T-helper 1 cell treated with Interleukin-12 subunit alpha and Interleukin-12 subunit beta and Interleukin-4 antibody, amounts not matched to agents 30 μg/mL and 1 μg/mL, for 36 hours (primary cell): ENCODE data around the gene PFDN2.
"Not testable (repeated sequence)": the region's sequence is repeated elsewhere in the genome, so short reads cannot be mapped to it uniquely, and the experiment has no call there.

Source experiments
- H3K27ac Mint-ChIP-seq: one replicate; pipeline ENCODE4 v1.8.0; 2021; ENCODE audit warnings: mild to moderate bottlenecking, mixed read lengths
- H3K27me3 Mint-ChIP-seq: one replicate; pipeline ENCODE4 v1.8.0; 2021; ENCODE audit warnings: low read depth, mixed read lengths
- H3K36me3 Mint-ChIP-seq: one replicate; pipeline ENCODE4 v1.8.0; 2021; ENCODE audit warnings: low read depth, mixed read lengths
- H3K4me1 Mint-ChIP-seq: one replicate; pipeline ENCODE4 v1.8.0; 2021; ENCODE audit warnings: low read depth, mixed read lengths
- H3K4me3 Mint-ChIP-seq: one replicate; pipeline ENCODE4 v1.8.0; 2021; ENCODE audit warnings: mild to moderate bottlenecking, moderate library complexity, mixed read lengths
- H3K9me3 Mint-ChIP-seq: one replicate; pipeline ENCODE4 v1.8.0; 2021; ENCODE audit warnings: mixed read lengths

The PFDN2 gene

GRCh38 chr1:161071886-161072371 is 45.9 kb downstream of the PFDN2 start:
- H3K4me1 Mint-ChIP-seq: peaks cover 44% of the 10 kb centered on the region
- peak overlapping the region; percentile 15 for H3K27ac Mint-ChIP-seq
- no peaks in the 10 kb centered on the region for H3K27me3 Mint-ChIP-seq
- no peak overlapping the region for H3K4me3 Mint-ChIP-seq
- no peaks in the 10 kb centered on the region for H3K9me3 Mint-ChIP-seq
- peaks cover 20% of the 10 kb centered on the region for H3K36me3 Mint-ChIP-seq

GRCh38 chr1:161070761-161071160 is 47.1 kb downstream of the PFDN2 start:
- Mint-ChIP-seq H3K4me1 (peaks cover 47% of the 10 kb centered on the region), H3K36me3 (peaks cover 25% of the 10 kb centered on the region), H3K4me3 (peak overlapping the region; percentile 31), H3K9me3 (no peaks in the 10 kb centered on the region), H3K27ac (peak overlapping the region; percentile 100), H3K27me3 (no peaks in the 10 kb centered on the region)

GRCh38 chr1:161069731-161070270 is 48.0 kb downstream of the PFDN2 start, which contains the start of gene ARHGAP30:
TSS of gene ARHGAP30 (minus strand) at chr1:161069891. CDS start at chr1:161069624, 267 bp downstream.
- H3K4me3 Mint-ChIP-seq: peak within 1 kb of the TSS; percentile 100
- no peaks in the 10 kb centered on the region for H3K9me3 Mint-ChIP-seq
- no peaks in the 10 kb centered on the region for H3K27me3 Mint-ChIP-seq
- peak within 1 kb of the TSS; percentile 100 for H3K27ac Mint-ChIP-seq
- peaks cover 25% of the 10 kb centered on the region for H3K36me3 Mint-ChIP-seq
- peaks cover 47% of the 10 kb centered on the region for H3K4me1 Mint-ChIP-seq

GRCh38 chr1:161069241-161069640 is 48.6 kb downstream of the PFDN2 start:
- no peaks in the 10 kb centered on the region for H3K9me3 Mint-ChIP-seq
- peak overlapping the region; percentile 100 for H3K4me3 Mint-ChIP-seq
- peaks cover 52% of the 10 kb centered on the region for H3K4me1 Mint-ChIP-seq
- no peaks in the 10 kb centered on the region for H3K27me3 Mint-ChIP-seq
- H3K27ac Mint-ChIP-seq: peak overlapping the region; percentile 100
- H3K36me3 Mint-ChIP-seq: peaks cover 30% of the 10 kb centered on the region

- Mint-ChIP-seq H3K4me3 (peak overlapping the region; percentile 100), H3K27me3 (no peaks in the 10 kb centered on the region), H3K27ac (peak overlapping the region; percentile 100), H3K4me1 (peaks cover 55% of the 10 kb centered on the region), H3K9me3 (no peaks in the 10 kb centered on the region), H3K36me3 (peaks cover 36% of the 10 kb centered on the region)
These were observed 49.3 kb downstream of the PFDN2 start for GRCh38 chr1:161068306-161069234.

GRCh38 chr1:161066694-161067093 is 51.1 kb downstream of the PFDN2 start:
- H3K9me3 Mint-ChIP-seq: no peaks in the 10 kb centered on the region
- no peaks in the 10 kb centered on the region for H3K27me3 Mint-ChIP-seq
- peaks cover 47% of the 10 kb centered on the region for H3K36me3 Mint-ChIP-seq
- H3K4me1 Mint-ChIP-seq: peaks cover 54% of the 10 kb centered on the region
- H3K27ac Mint-ChIP-seq: peak overlapping the region; percentile 93
- peak overlapping the region; percentile 100 for H3K4me3 Mint-ChIP-seq

GRCh38 chr1:161065681-161066080 is 52.2 kb downstream of the PFDN2 start:
- not testable (repeated sequence) for H3K27ac Mint-ChIP-seq, H3K27me3 Mint-ChIP-seq, H3K4me3 Mint-ChIP-seq, H3K9me3 Mint-ChIP-seq
- Mint-ChIP-seq H3K36me3 (peaks cover 47% of the 10 kb centered on the region), H3K4me1 (peaks cover 49% of the 10 kb centered on the region)

- Mint-ChIP-seq H3K4me1 (peaks cover 41% of the 10 kb centered on the region), H3K36me3 (peaks cover 55% of the 10 kb centered on the region), H3K4me3 (peak overlapping the region; percentile 80), H3K27ac (peak overlapping the region; percentile 77)
- H3K9me3 Mint-ChIP-seq, H3K27me3 Mint-ChIP-seq: not testable (repeated sequence)
These were observed 53.9 kb downstream of the PFDN2 start for GRCh38 chr1:161063936-161064335.

GRCh38 chr1:161061419-161061818 is 56.4 kb downstream of the PFDN2 start:
- Mint-ChIP-seq H3K4me1 (peaks cover 34% of the 10 kb centered on the region), H3K9me3 (no peaks in the 10 kb centered on the region), H3K27me3 (no peaks in the 10 kb centered on the region), H3K27ac (no peak overlapping the region), H3K36me3 (peaks cover 44% of the 10 kb centered on the region), H3K4me3 (no peak overlapping the region)

- Mint-ChIP-seq H3K9me3 (no peaks in the 10 kb centered on the region), H3K36me3 (peaks cover 44% of the 10 kb centered on the region), H3K27ac (no peak overlapping the region), H3K4me1 (peaks cover 34% of the 10 kb centered on the region), H3K27me3 (no peaks in the 10 kb centered on the region), H3K4me3 (no peak overlapping the region)
These were observed 58.5 kb downstream of the PFDN2 start for GRCh38 chr1:161059293-161059692.

- Mint-ChIP-seq H3K4me3 (no peak overlapping the region), H3K27me3 (no peaks in the 10 kb centered on the region), H3K27ac (no peak overlapping the region), H3K4me1 (peaks cover 24% of the 10 kb centered on the region), H3K9me3 (no peaks in the 10 kb centered on the region), H3K36me3 (peaks cover 55% of the 10 kb centered on the region)
These were observed 63.0 kb downstream of the PFDN2 start for GRCh38 chr1:161054805-161055204.

GRCh38 chr1:161054232-161054631 is 63.6 kb downstream of the PFDN2 start:
- H3K9me3 Mint-ChIP-seq: no peaks in the 10 kb centered on the region
- no peak overlapping the region for H3K27ac Mint-ChIP-seq
- peaks cover 24% of the 10 kb centered on the region for H3K4me1 Mint-ChIP-seq
- no peak overlapping the region for H3K4me3 Mint-ChIP-seq
- H3K27me3 Mint-ChIP-seq: no peaks in the 10 kb centered on the region
- H3K36me3 Mint-ChIP-seq: peaks cover 56% of the 10 kb centered on the region

GRCh38 chr1:161052899-161053298 is 64.9 kb downstream of the PFDN2 start:
- Mint-ChIP-seq H3K9me3 (no peaks in the 10 kb centered on the region), H3K36me3 (peaks cover 65% of the 10 kb centered on the region), H3K4me3 (no peak overlapping the region), H3K27me3 (no peaks in the 10 kb centered on the region), H3K4me1 (peaks cover 29% of the 10 kb centered on the region), H3K27ac (no peak overlapping the region)

GRCh38 chr1:161051219-161051618 is 66.6 kb downstream of the PFDN2 start:
- Mint-ChIP-seq H3K27me3 (no peaks in the 10 kb centered on the region), H3K4me3 (no peak overlapping the region), H3K27ac (no peak overlapping the region), H3K36me3 (peaks cover 66% of the 10 kb centered on the region), H3K9me3 (no peaks in the 10 kb centered on the region), H3K4me1 (peaks cover 28% of the 10 kb centered on the region)
